Hepatocyte (in vitro differentiated cells): ENCODE measurements around the gene MAD1L1. TPM values are rescaled to one million over a fixed set of nuclear protein-coding genes. Genes with fewer than 3 reads are reported as not detected.

Source experiments
- DNase-seq: peaks from one replicate; pipeline ENCODE4 v3.0.0-alpha.2; 2016; ENCODE audit warnings: low spot score
- H2AFZ ChIP-seq: fragments of 200-600 bp; sonication (generic); 2 replicates; pipeline ENCODE4 v1.6.0; 2016; ENCODE audit warnings: antibody characterized with exemption, mild to moderate bottlenecking
- H3K27ac ChIP-seq: fragments of 200-600 bp; sonication (generic); 2 replicates; pipeline ENCODE4 v1.5.1; 2016; ENCODE audit warnings: mild to moderate bottlenecking
- H3K27me3 ChIP-seq: fragments of 200-600 bp; sonication (generic); 2 replicates; pipeline ENCODE4 v1.6.1; 2016
- H3K36me3 ChIP-seq: fragments of 200-600 bp; sonication (generic); replicated peaks from 2 replicates; pipeline ENCODE4 v1.5.1; 2016; ENCODE audit warnings: low read depth; ENCODE audit not compliant: insufficient read depth
- H3K4me1 ChIP-seq: fragments of 200-600 bp; sonication (generic); 2 replicates; pipeline ENCODE4 v1.5.1; 2016; ENCODE audit warnings: mild to moderate bottlenecking, moderate library complexity; ENCODE audit not compliant: insufficient read depth
- H3K4me2 ChIP-seq: fragments of 200-600 bp; sonication (generic); 2 replicates; pipeline ENCODE4 v1.6.0; 2016
- H3K4me3 ChIP-seq: fragments of 200-600 bp; sonication (generic); 2 replicates; pipeline ENCODE4 v1.5.1; 2016; ENCODE audit warnings: mild to moderate bottlenecking
- H3K79me2 ChIP-seq: fragments of 200-600 bp; sonication (generic); 2 replicates; pipeline ENCODE4 v1.6.0; 2017; ENCODE audit warnings: mild to moderate bottlenecking
- H3K9me2 ChIP-seq: fragments of 200-600 bp; sonication (generic); replicated peaks from 2 replicates; pipeline ENCODE4 v1.6.0; 2017; ENCODE audit warnings: mild to moderate bottlenecking; ENCODE audit not compliant: insufficient read depth
- H3K9me3 ChIP-seq: fragments of 200-600 bp; sonication (generic); 2 replicates; pipeline ENCODE4 v1.5.1; 2016; ENCODE audit warnings: low read depth, mild to moderate bottlenecking
- H4K20me1 ChIP-seq: fragments of 200-600 bp; sonication (generic); 2 replicates; pipeline ENCODE4 v1.6.0; 2016; ENCODE audit warnings: mild to moderate bottlenecking; ENCODE audit not compliant: insufficient read depth, poor library complexity, severe bottlenecking
- EZH2 ChIP-seq: fragments of 200-600 bp; sonication (generic); IDR thresholded peaks from 2 replicates; pipeline ENCODE4 v1.6.1; 2016; ENCODE audit warnings: antibody characterized with exemption, mild to moderate bottlenecking, borderline replicate concordance
- EZH2phosphoT487 ChIP-seq: fragments of 200-600 bp; sonication (generic); IDR thresholded peaks from one replicate; pipeline ENCODE4 v1.6.1; 2018; ENCODE audit warnings: antibody characterized with exemption, mild to moderate bottlenecking, low read depth, moderate library complexity; ENCODE audit not compliant: unreplicated experiment, severe bottlenecking
- WGBS: methylation state at CpG from one replicate; pipeline ENCODE4 v1.1.6; 2016; ENCODE audit warnings: low lambda C conversion rate; ENCODE audit errors: missing lambda C conversion rate; 5-methylcytosine and 5-hydroxymethylcytosine counted together
- polyA plus RNA-seq: library from polyadenylated mRNA; unstranded; fragments of >200 nt; fragmentation: Nextera tagmentation; extraction: Ambion mirVana; gene quantifications from 2 replicates; pipeline ENCODE4 v1.2.1, GENCODE V29; 2016
- total RNA-seq: library from RNA; depleted of rRNA; stranded (reverse); fragments of >200 nt; gene quantifications from 2 replicates; pipeline ENCODE4 v1.2.3, GENCODE V29; 2014
- TF ChIP-seq, protein P1 (sequence below): fragments of 200-600 bp; sonication (generic); IDR thresholded peaks from 2 replicates; pipeline ENCODE4 v1.5.1; 2016; ENCODE audit warnings: antibody characterized with exemption, mild to moderate bottlenecking; ENCODE audit not compliant: poor library complexity

The MAD1L1 gene
- total and polyA plus RNA-seq, 2 experiments from 2014 or later: 30.7 to 31.0 TPM

DNA sequence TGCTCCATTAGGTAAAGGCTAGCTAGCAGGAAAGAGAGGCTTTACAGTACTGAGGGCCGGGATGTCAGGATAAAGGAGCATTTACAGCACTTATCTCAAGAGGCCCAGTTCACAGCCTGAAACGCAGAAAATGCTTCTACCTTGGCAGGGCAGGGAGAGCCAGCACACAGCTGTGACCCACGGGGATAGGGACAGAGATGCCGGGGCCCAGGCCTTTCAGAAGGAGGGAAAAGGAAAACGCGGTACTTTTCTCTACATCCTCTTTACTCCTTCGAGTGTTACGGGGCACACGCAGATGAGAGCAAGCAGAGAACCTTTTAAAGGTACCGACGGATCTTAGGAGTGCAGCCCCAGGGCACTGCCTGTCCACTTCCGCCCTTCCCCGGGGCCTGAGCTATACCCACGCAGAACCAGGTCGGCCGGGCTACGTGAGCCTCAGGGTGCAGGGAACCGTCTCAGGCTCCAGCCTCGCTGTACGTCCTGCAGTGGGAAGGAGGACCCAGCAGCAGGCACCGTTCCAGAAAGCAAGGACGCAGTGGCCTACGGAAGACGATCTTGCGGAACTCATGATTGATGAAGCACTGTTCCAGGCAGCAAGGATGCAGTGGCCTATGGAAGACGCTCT is 330.4 kb downstream of the MAD1L1 start:
- H3K27ac ChIP-seq: no peak overlapping the region
- H3K4me2 ChIP-seq: no peak overlapping the region
- no peaks in the 10 kb centered on the region for H3K9me3 ChIP-seq
- H3K79me2 ChIP-seq: no peaks in the 10 kb centered on the region
- 88% methylated on average over 26 of the region's 26 CpGs for WGBS
- H3K27me3 ChIP-seq: no peaks in the 10 kb centered on the region
- DNase-seq: no peak
- H2AFZ ChIP-seq: no peak overlapping the region
- TF ChIP-seq EZH2phosphoT487 (no peak), EZH2 (no peak)
- TF ChIP-seq, protein P1, sequence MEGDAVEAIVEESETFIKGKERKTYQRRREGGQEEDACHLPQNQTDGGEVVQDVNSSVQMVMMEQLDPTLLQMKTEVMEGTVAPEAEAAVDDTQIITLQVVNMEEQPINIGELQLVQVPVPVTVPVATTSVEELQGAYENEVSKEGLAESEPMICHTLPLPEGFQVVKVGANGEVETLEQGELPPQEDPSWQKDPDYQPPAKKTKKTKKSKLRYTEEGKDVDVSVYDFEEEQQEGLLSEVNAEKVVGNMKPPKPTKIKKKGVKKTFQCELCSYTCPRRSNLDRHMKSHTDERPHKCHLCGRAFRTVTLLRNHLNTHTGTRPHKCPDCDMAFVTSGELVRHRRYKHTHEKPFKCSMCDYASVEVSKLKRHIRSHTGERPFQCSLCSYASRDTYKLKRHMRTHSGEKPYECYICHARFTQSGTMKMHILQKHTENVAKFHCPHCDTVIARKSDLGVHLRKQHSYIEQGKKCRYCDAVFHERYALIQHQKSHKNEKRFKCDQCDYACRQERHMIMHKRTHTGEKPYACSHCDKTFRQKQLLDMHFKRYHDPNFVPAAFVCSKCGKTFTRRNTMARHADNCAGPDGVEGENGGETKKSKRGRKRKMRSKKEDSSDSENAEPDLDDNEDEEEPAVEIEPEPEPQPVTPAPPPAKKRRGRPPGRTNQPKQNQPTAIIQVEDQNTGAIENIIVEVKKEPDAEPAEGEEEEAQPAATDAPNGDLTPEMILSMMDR: no peak
- H3K4me1 ChIP-seq: no peaks in the 10 kb centered on the region
- H3K9me2 ChIP-seq: no peaks in the 10 kb centered on the region
- no peaks in the 10 kb centered on the region for H3K36me3 ChIP-seq
- H4K20me1 ChIP-seq: no peaks in the 10 kb centered on the region
- no peak overlapping the region for H3K4me3 ChIP-seq

DNA sequence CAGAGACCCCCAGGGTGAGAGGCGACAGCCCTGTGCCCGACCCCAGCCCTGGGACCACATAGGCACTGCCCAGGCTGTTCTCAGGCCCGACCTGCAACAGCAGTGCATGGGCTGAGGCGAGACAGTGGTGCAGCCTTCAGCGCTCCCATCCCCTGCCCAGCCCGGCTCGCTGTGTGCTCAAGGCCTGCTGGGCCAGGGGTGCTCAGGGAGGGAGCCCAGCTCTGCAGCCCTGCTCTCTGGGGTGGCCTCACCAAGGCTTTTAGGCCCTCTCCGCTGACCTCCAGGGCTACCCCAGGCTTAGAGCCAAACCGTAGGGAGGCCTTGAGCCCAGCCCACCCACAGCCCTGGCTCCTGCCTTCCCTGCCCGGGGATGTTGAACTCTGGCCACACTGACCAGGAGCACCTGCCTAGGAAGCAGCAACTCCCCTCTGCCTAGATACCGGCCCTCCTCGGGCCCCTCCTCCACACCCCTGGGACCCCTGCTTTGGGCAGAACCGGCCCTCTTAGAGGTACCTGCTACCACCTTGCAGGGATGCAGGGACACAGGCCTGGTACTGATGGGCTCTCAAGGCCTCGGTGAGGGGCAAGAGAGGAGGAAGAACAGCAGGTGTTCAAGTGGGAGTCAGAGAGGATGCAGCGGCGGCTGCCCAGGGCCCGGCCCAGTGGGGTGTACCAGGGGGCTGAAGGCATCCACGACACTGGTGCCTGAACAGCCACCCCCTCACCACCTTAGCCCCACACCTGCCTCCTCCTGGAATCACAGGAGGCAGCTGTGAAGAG is 331.1 kb downstream of the MAD1L1 start:
- Histone ChIP-seq H3K9me2 (no peaks in the 10 kb centered on the region), H3K27me3 (no peaks in the 10 kb centered on the region), H4K20me1 (no peaks in the 10 kb centered on the region), H3K4me1 (no peaks in the 10 kb centered on the region), H3K36me3 (no peaks in the 10 kb centered on the region), H3K9me3 (no peaks in the 10 kb centered on the region), H3K4me3 (no peak overlapping the region), H3K79me2 (no peaks in the 10 kb centered on the region), H3K4me2 (no peak overlapping the region), H2AFZ (no peak overlapping the region), H3K27ac (no peak overlapping the region)
- no peak for TF ChIP-seq EZH2
- no peak for TF ChIP-seq EZH2phosphoT487
- TF ChIP-seq, protein P1: no peak
- WGBS: 99% methylated on average over 17 of the region's 18 CpGs
- no peak for DNase-seq

DNA sequence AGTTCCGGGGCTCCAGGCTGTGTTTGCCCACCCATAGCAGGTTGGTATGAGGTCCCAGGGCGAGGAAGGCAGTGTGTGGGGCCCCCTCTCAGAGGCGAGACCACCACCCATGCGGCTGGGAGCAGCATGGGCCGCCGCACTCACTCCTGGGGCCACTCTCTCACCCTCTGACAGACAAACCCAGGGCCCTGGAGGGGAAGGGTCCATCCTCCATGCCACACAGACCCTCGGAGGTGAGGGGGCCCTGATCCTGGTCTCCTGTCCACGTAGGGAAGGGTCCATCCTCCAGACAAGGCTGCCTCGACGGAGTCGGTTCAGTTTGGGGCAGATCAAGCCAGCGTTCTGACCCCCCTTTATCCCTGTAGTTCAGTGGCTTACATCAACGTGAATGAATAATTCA is 331.9 kb downstream of the MAD1L1 start:
- 94% methylated on average over 13 of the region's 13 CpGs for WGBS
- no peak for DNase-seq
- Histone ChIP-seq H2AFZ (no peak overlapping the region), H4K20me1 (no peaks in the 10 kb centered on the region), H3K9me2 (no peaks in the 10 kb centered on the region), H3K4me3 (no peak overlapping the region), H3K4me2 (no peak overlapping the region), H3K9me3 (no peaks in the 10 kb centered on the region), H3K27me3 (no peaks in the 10 kb centered on the region), H3K79me2 (no peaks in the 10 kb centered on the region), H3K36me3 (no peaks in the 10 kb centered on the region), H3K4me1 (no peaks in the 10 kb centered on the region), H3K27ac (no peak overlapping the region)
- TF ChIP-seq EZH2 (no peak), EZH2phosphoT487 (no peak)
- TF ChIP-seq, protein P1: no peak
